Measurements from ENCODE around the gene FHIT.
A peak's percentile ranks its signal among the peaks of the same experiment; 100 is the strongest.

The FHIT gene

GRCh38 chr3:59885899-59886400, 1365.3 kb downstream of the FHIT start:
- DNase-seq (ENCODE audit: low read depth, low spot score) = peak; percentile 40

DNA sequence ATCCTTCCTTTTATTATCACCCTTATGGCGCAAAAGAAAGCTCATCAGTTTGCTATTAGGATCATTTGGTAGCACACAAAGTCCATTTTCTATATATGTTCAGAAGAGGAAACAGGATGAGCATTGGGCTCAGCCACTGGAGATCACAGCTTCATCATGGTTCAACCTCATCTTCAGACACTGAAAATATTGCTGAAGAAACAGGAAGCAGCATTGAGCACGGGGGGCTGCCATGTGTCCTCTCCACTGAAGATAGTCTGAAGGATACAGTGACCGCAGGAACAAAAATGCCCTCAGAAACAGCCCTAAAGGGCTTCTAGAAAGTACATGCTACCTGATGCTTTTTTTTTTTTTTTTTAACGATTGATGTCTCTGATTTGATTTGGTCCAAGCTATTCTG, 1366.2 kb downstream of the FHIT start:
- DNase-seq (ENCODE audit: low read depth, low spot score) = no peak

GRCh38 chr3:59884409-59884808, 1366.8 kb downstream of the FHIT start:
- DNase-seq (ENCODE audit: low read depth, low spot score) = no peak

GRCh38 chr3:59882746-59883145, 1368.5 kb downstream of the FHIT start:
- no peak for DNase-seq (ENCODE audit: low read depth, low spot score)

- DNase-seq (ENCODE audit: low read depth, low spot score) = peak; percentile 11
Measured at GRCh38 chr3:59880717-59881116, 1370.5 kb downstream of the FHIT start.

GRCh38 chr3:59879031-59879581, 1372.1 kb downstream of the FHIT start:
- DNase-seq (ENCODE audit: low read depth, low spot score) = no peak

DNA sequence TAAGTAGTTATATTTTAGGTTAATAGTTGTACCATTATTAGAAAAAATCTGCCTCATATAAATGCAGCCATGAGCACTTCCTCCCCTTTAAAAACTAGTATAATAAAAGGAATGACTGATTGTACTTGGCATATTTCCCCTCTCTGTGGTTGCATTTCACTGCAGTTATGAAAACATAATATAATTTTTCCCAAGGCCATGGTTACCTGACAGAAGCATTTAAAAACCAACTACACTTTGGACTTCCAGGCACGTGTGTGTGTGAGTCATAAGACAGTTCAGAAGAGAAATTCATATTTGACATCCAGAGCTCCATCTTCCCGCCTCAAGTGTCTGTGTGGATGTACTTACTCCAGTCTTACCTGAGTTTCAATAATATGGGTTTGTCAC, 1373.2 kb downstream of the FHIT start:
- DNase-seq (ENCODE audit: low read depth, low spot score) = peak; percentile 17

DNA sequence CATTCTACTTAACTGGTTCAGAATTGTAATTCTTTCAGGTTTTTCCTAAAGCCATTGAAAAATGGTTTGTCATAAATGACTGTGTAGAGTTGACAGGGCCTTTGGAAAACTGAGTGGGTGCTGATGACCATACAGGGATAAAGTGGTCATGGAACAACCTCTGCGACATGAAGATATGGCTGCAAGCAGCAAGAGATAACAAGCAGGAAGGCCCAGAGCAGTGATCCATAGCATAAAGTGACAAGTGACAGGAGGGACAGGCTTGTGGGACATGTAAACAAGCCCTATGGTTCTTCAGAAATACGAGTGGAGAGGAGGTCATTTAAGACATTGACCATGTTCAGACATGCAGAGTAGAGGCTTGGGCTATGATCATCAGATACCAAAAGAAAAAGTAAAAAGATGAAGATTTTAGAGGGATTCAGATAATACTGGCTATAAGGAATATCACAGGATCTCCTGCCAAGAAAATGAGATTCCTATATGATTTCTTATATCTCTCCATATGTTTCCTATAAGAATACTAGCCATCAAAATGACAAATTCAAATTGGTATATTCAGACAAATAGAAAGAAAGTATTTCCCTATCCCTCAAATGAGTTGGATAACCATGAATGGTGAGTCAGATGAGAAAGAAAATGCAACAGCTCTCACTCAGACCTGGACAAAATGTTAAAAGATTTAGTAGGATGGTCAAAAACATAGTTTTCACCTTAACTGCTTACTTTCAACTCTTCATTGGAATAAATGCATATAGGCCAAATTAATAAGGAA, 1373.8 kb downstream of the FHIT start:
- no peak for DNase-seq (ENCODE audit: low read depth, low spot score)

GRCh38 chr3:59876533-59877062, 1374.7 kb downstream of the FHIT start:
- DNase-seq (ENCODE audit: low read depth, low spot score) = no peak

GRCh38 chr3:59873576-59874230, 1377.5 kb downstream of the FHIT start:
- no peak for DNase-seq (ENCODE audit: low read depth, low spot score)

GRCh38 chr3:59872128-59872527, 1379.1 kb downstream of the FHIT start:
- DNase-seq (ENCODE audit: low read depth, low spot score) = peak; percentile 41

GRCh38 chr3:59867185-59868002, 1383.9 kb downstream of the FHIT start:
- DNase-seq (ENCODE audit: low read depth, low spot score) = peak; percentile 22

DNA sequence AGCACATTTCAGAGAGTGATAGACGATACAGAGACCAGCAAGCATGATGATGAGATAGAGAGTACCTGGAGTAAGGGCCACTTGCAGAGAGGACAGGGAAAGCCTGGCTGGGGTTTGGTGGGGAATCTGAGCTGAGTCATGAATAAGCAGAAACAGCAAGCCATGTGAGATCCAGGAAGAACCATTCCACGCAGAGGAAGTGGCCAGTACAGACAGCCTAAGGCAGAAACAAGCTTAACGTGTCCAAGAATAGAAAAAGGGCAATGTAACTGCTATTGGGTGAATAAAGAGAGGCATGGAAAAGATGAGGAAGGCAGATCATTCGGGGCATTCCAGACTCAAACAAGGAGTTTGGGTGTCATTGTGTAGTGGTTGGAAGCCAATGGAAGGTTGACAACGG, 1385.2 kb downstream of the FHIT start:
- DNase-seq (ENCODE audit: low read depth, low spot score) = no peak

GRCh38 chr3:59865351-59865750, 1385.9 kb downstream of the FHIT start:
- no peak for DNase-seq (ENCODE audit: low read depth, low spot score)

DNA sequence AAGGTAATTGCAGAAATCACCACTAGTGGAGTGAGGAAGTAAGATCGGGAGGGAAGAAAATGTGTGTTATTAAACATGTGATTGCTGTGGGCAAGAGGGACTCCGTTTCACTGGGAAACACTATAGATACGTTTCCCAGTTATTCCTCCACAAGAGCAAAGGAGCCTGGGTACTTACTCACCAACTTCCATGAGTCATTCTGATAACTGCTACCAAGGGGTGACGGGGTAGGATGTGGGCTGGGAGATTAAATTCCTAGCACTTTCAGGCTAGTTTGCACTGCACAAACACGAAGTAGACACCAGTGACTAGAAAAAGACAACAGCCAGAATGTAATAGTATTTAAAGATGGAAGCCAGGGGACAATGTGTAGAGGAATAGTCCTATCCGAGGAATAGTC, 1388.6 kb downstream of the FHIT start:
- DNase-seq (ENCODE audit: low read depth, low spot score) = peak; percentile 77

- peak; percentile 91 for DNase-seq (ENCODE audit: low read depth, low spot score)
Measured at GRCh38 chr3:59857589-59858346, 1393.5 kb downstream of the FHIT start.

GRCh38 chr3:59856934-59857460, 1394.3 kb downstream of the FHIT start:
- DNase-seq (ENCODE audit: low read depth, low spot score) = no peak

DNA sequence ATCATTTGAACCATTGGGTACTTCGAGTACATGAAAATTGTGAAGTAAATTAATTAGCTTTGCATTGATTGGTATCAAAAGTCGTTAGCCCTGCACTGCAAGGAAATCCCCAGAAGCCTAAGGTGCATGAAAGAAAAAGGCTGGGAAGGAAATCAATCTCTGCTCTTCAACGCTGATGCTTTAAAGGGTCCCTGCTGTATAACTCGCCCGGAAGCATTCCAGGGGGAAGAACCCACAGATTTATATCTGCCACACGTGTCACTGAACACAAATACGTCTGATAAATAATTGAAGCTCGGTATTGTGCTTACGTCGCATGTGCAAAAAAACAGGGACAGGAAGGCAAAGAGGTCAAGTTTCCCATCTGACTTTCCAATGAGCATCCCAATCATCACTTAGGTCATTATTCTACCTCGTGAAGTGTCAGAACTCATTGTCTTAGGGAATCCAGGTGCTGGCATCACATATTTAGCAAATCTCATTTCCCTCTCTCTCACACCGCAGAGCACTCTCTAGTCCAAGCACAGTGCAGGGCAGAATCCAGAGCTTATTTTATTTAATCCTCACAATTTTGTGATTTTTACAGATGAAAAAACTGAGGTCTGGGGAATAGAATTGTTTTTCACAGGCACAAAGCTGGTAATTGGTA, 1397.1 kb downstream of the FHIT start:
- DNase-seq (ENCODE audit: low read depth, low spot score) = no peak

- no peak for DNase-seq (ENCODE audit: low read depth, low spot score)
Measured at GRCh38 chr3:59850417-59850816, 1400.8 kb downstream of the FHIT start.

DNA sequence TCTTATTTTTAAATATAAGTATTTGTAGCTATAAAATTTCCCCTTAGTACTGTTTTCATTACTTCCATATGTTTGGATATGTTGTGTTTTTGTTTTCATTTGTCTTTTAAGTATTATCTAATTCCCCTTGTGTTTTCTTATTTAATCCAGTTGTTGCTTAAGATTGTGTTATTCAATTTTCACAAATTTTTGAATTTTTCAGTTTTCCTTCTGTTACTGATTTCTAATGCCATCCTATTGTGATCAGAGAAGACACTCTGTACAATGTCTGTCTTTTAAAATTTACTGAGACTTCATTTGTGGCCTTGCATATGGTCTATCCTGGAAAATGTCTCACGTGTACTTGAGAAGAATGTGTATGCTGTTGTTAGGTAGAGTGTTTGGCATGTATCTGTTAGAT, 1405.9 kb downstream of the FHIT start:
- no peak for DNase-seq (ENCODE audit: low read depth, low spot score)

Data from astrocyte of the hippocampus (primary cell).